OCI-LY3 (cell line): ENCODE data around the gene CATSPERZ.

Experiments
- H2AFZ ChIP-seq: fragments of 200-600, 300-600 bp; shearing (Covaris generic); 2 replicates; pipeline ENCODE4 v1.6.0; 2014; ENCODE audit warnings: antibody characterized with exemption, low read depth, low read length
- H3K27ac ChIP-seq: fragments of 200-600, 300-600 bp; sonication (generic); 2 replicates; pipeline ENCODE4 v1.5.1; 2014; ENCODE audit warnings: mild to moderate bottlenecking, low read length, moderate library complexity, mixed read lengths
- H3K27me3 ChIP-seq: fragments of 200-600, 300-600 bp; sonication (generic); 2 replicates; pipeline ENCODE4 v1.6.1; 2014; ENCODE audit warnings: low read depth, low read length, mixed read lengths
- H3K36me3 ChIP-seq: fragments of 200-600, 300-600 bp; sonication (generic); replicated peaks from 2 replicates; pipeline ENCODE3; 2014; ENCODE audit warnings: low read depth, low read length, mixed read lengths
- H3K4me1 ChIP-seq: fragments of 300-600, 200-600 bp; sonication (generic); 2 replicates; pipeline ENCODE4 v1.6.1; 2014; ENCODE audit warnings: low read length, mixed read lengths
- H3K4me2 ChIP-seq: fragments of 200-600, 300-600 bp; sonication (generic); 2 replicates; pipeline ENCODE4 v1.6.1; 2014; ENCODE audit warnings: low read length, mixed read lengths
- H3K4me3 ChIP-seq: fragments of 300-600, 200-600 bp; sonication (generic); 2 replicates; pipeline ENCODE4 v1.5.1; 2014; ENCODE audit warnings: antibody characterized with exemption, mild to moderate bottlenecking, low read length, moderate library complexity
- H3K79me2 ChIP-seq: fragments of 300-600, 200-600 bp; shearing (Covaris generic); 2 replicates; pipeline ENCODE4 v1.6.1; 2014; ENCODE audit warnings: mild to moderate bottlenecking, low read length, mixed read lengths
- H3K9ac ChIP-seq: fragments of 300-600, 200-600 bp; shearing (Covaris generic); 2 replicates; pipeline ENCODE4 v1.6.0; 2014; ENCODE audit warnings: mild to moderate bottlenecking, low read length, moderate library complexity
- H3K9me3 ChIP-seq: fragments of 200-600, 300-600 bp; shearing (Covaris generic); 2 replicates; pipeline ENCODE4 v1.6.1; 2014; ENCODE audit warnings: low read length, mixed read lengths; ENCODE audit not compliant: insufficient read depth
- H4K20me1 ChIP-seq: fragments of 200-600, 300-600 bp; sonication (generic); 2 replicates; pipeline ENCODE4 v1.6.1; 2016; ENCODE audit warnings: low read length, mixed read lengths; ENCODE audit not compliant: insufficient read depth
- CTCF ChIP-seq: fragments of 200-600, 300-600 bp; sonication (generic); IDR thresholded peaks from 2 replicates; pipeline ENCODE4 v1.5.1; 2014; ENCODE audit warnings: antibody characterized with exemption, low read length, low read depth
- EZH2phosphoT487 ChIP-seq: fragments of 200-600 bp; shearing (Covaris generic); IDR thresholded peaks from 2 replicates; pipeline ENCODE4 v1.6.1; 2018; ENCODE audit warnings: antibody characterized with exemption, mixed run types, low read depth

The CATSPERZ gene

GRCh38 chr11:64284962-64285884 lies 14.9 kb upstream of the CATSPERZ start, which contains the start of gene GPR137:
Gene GPR137, plus strand, starts transcription at chr11:64285848. Its CDS starts 677 bp downstream, at chr11:64286525.
- H3K27ac ChIP-seq: peak within 1 kb of the TSS; percentile 81
- H3K4me1 ChIP-seq: peaks cover 12% of the 10 kb centered on the region
- peak within 1 kb of the TSS; percentile 55; the same call in 1 of the 2 replicates for H2AFZ ChIP-seq
- peak within 1 kb of the TSS; percentile 89 for H3K9ac ChIP-seq
- H3K36me3 ChIP-seq: peaks cover 9% of the 10 kb centered on the region
- H3K4me2 ChIP-seq: peak within 1 kb of the TSS; percentile 86
- TF ChIP-seq EZH2phosphoT487 (no peak), CTCF (no peak)
- peak within 1 kb of the TSS; percentile 82 for H3K4me3 ChIP-seq
- H4K20me1 ChIP-seq: no peaks in the 10 kb centered on the region
- peaks cover 10% of the 10 kb centered on the region; the same call in 1 of the 2 replicates for H3K79me2 ChIP-seq
- no peaks in the 10 kb centered on the region for H3K27me3 ChIP-seq
- H3K9me3 ChIP-seq: no peaks in the 10 kb centered on the region

GRCh38 chr11:64285885-64286800 lies 14.0 kb upstream of the CATSPERZ start:
- TF ChIP-seq CTCF (peak; percentile 57), EZH2phosphoT487 (no peak)

GRCh38 chr11:64286801-64287159 lies 13.4 kb upstream of the CATSPERZ start:
- Histone ChIP-seq H2AFZ (no peak overlapping the region), H3K4me3 (peak overlapping the region; percentile 82; the same call in 1 of the 2 replicates), H3K9ac (no peak overlapping the region), H3K27ac (no peak overlapping the region), H3K27me3 (no peaks in the 10 kb centered on the region), H3K4me2 (peak overlapping the region; percentile 86), H3K4me1 (peaks cover 12% of the 10 kb centered on the region), H3K36me3 (peaks cover 9% of the 10 kb centered on the region), H3K9me3 (no peaks in the 10 kb centered on the region), H4K20me1 (no peaks in the 10 kb centered on the region), H3K79me2 (peaks cover 10% of the 10 kb centered on the region; the same call in 1 of the 2 replicates)
- TF ChIP-seq CTCF (no peak), EZH2phosphoT487 (no peak)

More at GRCh38 chr11:64285885-64286800, 14.0 kb upstream of the CATSPERZ start:
- no peaks in the 10 kb centered on the region for H4K20me1 ChIP-seq
- peaks cover 9% of the 10 kb centered on the region for H3K36me3 ChIP-seq
- peaks cover 12% of the 10 kb centered on the region for H3K4me1 ChIP-seq
- no peaks in the 10 kb centered on the region for H3K9me3 ChIP-seq
- H3K27me3 ChIP-seq: no peaks in the 10 kb centered on the region
- peak overlapping the region; percentile 86 for H3K4me2 ChIP-seq
- H2AFZ ChIP-seq: no peak overlapping the region
- no peak overlapping the region for H3K27ac ChIP-seq
- H3K79me2 ChIP-seq: peaks cover 10% of the 10 kb centered on the region; the same call in 1 of the 2 replicates
- peak overlapping the region; percentile 89 for H3K9ac ChIP-seq
- peak overlapping the region; percentile 82 for H3K4me3 ChIP-seq
